H1 (cell line): ENCODE measurements around the gene CHST12. TPM values are rescaled to one million over a fixed set of nuclear protein-coding genes. Genes with fewer than 3 reads are reported as not detected.

Source experiments
- EZH2 ChIP-seq: fragments of 200-600 bp; sonication (generic); IDR thresholded peaks from 2 replicates; pipeline ENCODE4 v1.7.1; 2012; ENCODE audit warnings: low read depth, mild to moderate bottlenecking, moderate library complexity, low read length, inconsistent platforms; ENCODE audit not compliant: severe bottlenecking
- GABPA ChIP-seq: IDR thresholded peaks from 2 replicates; pipeline ENCODE4 v1.6.1; 2011; ENCODE audit warnings: mild to moderate bottlenecking, low read length, moderate library complexity, borderline replicate concordance; ENCODE audit not compliant: insufficient read depth
- MAFK ChIP-seq: IDR thresholded peaks from 2 replicates; pipeline ENCODE4 v1.6.1; 2012; ENCODE audit warnings: low read depth, mild to moderate bottlenecking, improper control_type of control experiment, low read length
- polyA plus RNA-seq, 7 experiments: library from polyadenylated mRNA; depleted of rRNA in 3 of 7; stranded (reverse) in 5 of 7; unstranded in 2 of 7; fragments of >200 nt in 5 of 7; fragments of 200-250 nt in 2 of 7; gene quantifications; 1 replicate in 5 of 7; 2 replicates in 1 of 7; 4 replicates in 1 of 7; pipeline versions ENCODE4 v1.2.1 to v1.2.3, GENCODE V29; 2011 to 2013; ENCODE audit warnings: missing spikeins in 2 of 7, mixed read lengths in 2 of 7
- total RNA-seq: library from RNA; stranded (reverse); fragmentation: NEBNext Ultra II Directional; extraction: Animal tissue kit (Norgen Biotek cat#: 25700); gene quantifications from 2 replicates; pipeline ENCODE4 v1.2.1, GENCODE V29; 2021
- TF ChIP-seq, protein P1 (sequence below): IDR thresholded peaks from 2 replicates; pipeline ENCODE4 v1.6.1; 2012; ENCODE audit warnings: low read length, inconsistent platforms
- TF ChIP-seq, protein P2 (sequence below): fragments of 300-600 bp; sonication (generic); IDR thresholded peaks from 2 replicates; pipeline ENCODE4 v1.7.1; 2012; ENCODE audit warnings: low read length, moderate library complexity, mild to moderate bottlenecking, inconsistent platforms; ENCODE audit not compliant: insufficient replicate concordance

Gene CHST12
- total and polyA plus RNA-seq, 2 of the 8 experiments (the other 6 are each of a cell fraction or from before 2014, with no cell fraction given), result 13.4 to 24.1 TPM

DNA sequence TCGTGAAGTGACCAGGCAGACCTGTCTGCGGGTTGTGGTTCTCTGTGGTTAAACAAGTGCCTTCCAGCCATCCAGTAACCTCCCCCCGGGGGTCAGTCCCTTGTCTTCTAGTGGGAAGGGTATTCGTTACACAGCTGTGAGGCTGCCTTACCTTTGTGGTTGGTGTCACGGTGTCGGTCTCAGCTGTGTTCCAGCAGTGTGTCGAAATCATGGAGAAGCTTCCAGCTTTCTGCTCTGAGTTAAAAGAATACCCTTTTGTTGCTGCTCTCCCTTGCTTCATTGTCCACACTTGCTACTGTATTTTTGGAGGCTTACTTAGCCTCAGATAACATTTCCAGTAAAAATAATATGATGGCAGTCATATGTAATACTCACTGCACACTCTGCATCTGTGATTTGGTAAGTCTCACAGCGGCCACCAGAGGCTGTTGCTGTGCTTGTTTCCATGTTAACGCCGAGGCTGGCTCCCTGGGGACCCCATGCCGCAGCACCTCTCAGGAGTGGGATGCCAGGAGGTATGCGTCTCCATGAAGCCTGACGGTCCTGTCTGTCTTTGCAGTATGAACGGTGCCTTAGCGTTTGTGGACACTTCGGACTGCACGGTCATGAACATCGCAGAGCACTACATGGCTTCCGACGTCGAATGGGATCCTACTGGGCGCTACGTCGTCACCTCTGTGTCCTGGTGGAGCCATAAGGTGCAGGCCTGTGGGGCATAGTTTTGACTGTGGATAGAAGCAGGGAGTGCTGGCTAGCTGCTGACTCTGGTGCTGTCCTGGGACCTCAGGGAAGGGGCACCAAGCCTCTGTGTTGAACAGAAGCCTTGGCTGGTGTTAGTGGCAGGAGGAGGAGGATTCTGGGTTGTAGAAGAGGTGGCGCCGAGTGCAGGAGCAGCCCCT, 28.3 kb upstream of the CHST12 start (continued):
- TF ChIP-seq, protein P1, sequence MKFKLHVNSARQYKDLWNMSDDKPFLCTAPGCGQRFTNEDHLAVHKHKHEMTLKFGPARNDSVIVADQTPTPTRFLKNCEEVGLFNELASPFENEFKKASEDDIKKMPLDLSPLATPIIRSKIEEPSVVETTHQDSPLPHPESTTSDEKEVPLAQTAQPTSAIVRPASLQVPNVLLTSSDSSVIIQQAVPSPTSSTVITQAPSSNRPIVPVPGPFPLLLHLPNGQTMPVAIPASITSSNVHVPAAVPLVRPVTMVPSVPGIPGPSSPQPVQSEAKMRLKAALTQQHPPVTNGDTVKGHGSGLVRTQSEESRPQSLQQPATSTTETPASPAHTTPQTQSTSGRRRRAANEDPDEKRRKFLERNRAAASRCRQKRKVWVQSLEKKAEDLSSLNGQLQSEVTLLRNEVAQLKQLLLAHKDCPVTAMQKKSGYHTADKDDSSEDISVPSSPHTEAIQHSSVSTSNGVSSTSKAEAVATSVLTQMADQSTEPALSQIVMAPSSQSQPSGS, result no peak
- TF ChIP-seq MAFK (no peak), EZH2 (no peak), GABPA (no peak)
- TF ChIP-seq, protein P2, sequence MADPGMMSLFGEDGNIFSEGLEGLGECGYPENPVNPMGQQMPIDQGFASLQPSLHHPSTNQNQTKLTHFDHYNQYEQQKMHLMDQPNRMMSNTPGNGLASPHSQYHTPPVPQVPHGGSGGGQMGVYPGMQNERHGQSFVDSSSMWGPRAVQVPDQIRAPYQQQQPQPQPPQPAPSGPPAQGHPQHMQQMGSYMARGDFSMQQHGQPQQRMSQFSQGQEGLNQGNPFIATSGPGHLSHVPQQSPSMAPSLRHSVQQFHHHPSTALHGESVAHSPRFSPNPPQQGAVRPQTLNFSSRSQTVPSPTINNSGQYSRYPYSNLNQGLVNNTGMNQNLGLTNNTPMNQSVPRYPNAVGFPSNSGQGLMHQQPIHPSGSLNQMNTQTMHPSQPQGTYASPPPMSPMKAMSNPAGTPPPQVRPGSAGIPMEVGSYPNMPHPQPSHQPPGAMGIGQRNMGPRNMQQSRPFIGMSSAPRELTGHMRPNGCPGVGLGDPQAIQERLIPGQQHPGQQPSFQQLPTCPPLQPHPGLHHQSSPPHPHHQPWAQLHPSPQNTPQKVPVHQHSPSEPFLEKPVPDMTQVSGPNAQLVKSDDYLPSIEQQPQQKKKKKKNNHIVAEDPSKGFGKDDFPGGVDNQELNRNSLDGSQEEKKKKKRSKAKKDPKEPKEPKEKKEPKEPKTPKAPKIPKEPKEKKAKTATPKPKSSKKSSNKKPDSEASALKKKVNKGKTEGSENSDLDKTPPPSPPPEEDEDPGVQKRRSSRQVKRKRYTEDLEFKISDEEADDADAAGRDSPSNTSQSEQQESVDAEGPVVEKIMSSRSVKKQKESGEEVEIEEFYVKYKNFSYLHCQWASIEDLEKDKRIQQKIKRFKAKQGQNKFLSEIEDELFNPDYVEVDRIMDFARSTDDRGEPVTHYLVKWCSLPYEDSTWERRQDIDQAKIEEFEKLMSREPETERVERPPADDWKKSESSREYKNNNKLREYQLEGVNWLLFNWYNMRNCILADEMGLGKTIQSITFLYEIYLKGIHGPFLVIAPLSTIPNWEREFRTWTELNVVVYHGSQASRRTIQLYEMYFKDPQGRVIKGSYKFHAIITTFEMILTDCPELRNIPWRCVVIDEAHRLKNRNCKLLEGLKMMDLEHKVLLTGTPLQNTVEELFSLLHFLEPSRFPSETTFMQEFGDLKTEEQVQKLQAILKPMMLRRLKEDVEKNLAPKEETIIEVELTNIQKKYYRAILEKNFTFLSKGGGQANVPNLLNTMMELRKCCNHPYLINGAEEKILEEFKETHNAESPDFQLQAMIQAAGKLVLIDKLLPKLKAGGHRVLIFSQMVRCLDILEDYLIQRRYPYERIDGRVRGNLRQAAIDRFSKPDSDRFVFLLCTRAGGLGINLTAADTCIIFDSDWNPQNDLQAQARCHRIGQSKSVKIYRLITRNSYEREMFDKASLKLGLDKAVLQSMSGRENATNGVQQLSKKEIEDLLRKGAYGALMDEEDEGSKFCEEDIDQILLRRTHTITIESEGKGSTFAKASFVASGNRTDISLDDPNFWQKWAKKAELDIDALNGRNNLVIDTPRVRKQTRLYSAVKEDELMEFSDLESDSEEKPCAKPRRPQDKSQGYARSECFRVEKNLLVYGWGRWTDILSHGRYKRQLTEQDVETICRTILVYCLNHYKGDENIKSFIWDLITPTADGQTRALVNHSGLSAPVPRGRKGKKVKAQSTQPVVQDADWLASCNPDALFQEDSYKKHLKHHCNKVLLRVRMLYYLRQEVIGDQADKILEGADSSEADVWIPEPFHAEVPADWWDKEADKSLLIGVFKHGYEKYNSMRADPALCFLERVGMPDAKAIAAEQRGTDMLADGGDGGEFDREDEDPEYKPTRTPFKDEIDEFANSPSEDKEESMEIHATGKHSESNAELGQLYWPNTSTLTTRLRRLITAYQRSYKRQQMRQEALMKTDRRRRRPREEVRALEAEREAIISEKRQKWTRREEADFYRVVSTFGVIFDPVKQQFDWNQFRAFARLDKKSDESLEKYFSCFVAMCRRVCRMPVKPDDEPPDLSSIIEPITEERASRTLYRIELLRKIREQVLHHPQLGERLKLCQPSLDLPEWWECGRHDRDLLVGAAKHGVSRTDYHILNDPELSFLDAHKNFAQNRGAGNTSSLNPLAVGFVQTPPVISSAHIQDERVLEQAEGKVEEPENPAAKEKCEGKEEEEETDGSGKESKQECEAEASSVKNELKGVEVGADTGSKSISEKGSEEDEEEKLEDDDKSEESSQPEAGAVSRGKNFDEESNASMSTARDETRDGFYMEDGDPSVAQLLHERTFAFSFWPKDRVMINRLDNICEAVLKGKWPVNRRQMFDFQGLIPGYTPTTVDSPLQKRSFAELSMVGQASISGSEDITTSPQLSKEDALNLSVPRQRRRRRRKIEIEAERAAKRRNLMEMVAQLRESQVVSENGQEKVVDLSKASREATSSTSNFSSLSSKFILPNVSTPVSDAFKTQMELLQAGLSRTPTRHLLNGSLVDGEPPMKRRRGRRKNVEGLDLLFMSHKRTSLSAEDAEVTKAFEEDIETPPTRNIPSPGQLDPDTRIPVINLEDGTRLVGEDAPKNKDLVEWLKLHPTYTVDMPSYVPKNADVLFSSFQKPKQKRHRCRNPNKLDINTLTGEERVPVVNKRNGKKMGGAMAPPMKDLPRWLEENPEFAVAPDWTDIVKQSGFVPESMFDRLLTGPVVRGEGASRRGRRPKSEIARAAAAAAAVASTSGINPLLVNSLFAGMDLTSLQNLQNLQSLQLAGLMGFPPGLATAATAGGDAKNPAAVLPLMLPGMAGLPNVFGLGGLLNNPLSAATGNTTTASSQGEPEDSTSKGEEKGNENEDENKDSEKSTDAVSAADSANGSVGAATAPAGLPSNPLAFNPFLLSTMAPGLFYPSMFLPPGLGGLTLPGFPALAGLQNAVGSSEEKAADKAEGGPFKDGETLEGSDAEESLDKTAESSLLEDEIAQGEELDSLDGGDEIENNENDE, result no peak
